Mesendoderm (in vitro differentiated cells): ENCODE measurements around the gene RBM10.

Source experiments
- DNase-seq: peaks from one replicate; pipeline ENCODE4 v3.0.0; 2013
- H2AK5ac ChIP-seq: 2 replicates; pipeline ENCODE4 v1.6.1; 2013; ENCODE audit warnings: low read length, inconsistent platforms
- H2BK120ac ChIP-seq: 2 replicates; pipeline ENCODE4 v1.6.1; 2013; ENCODE audit warnings: low read depth, mild to moderate bottlenecking, low read length, moderate library complexity, mixed read lengths
- H2BK15ac ChIP-seq: replicated peaks from 2 replicates; pipeline ENCODE4 v1.6.1; 2013; ENCODE audit warnings: low read depth, mild to moderate bottlenecking, moderate library complexity
- H2BK5ac ChIP-seq: 2 replicates; pipeline ENCODE4 v1.6.1; 2013; ENCODE audit warnings: low read length, inconsistent platforms
- H3K18ac ChIP-seq: 2 replicates; pipeline ENCODE4 v1.6.1; 2013; ENCODE audit warnings: mild to moderate bottlenecking, low read length, mixed read lengths
- H3K23ac ChIP-seq: one replicate; pipeline ENCODE4 v1.6.1; 2013; ENCODE audit warnings: low read length
- H3K27ac ChIP-seq: 2 replicates; pipeline ENCODE4 v1.5.1; 2013; ENCODE audit warnings: low read depth, mild to moderate bottlenecking, inconsistent platforms, low read length, moderate library complexity
- H3K27me3 ChIP-seq: 2 replicates; pipeline ENCODE4 v1.6.1; 2013; ENCODE audit warnings: low read length, control low read depth, mild to moderate bottlenecking, inconsistent platforms; ENCODE audit not compliant: insufficient read depth, poor library complexity
- H3K36me3 ChIP-seq: 2 replicates; pipeline ENCODE4 v1.6.1; 2013; ENCODE audit warnings: low read length, inconsistent platforms; ENCODE audit not compliant: control insufficient read depth, insufficient read depth
- H3K4ac ChIP-seq: one replicate; pipeline ENCODE4 v1.6.1; 2013; ENCODE audit warnings: low read depth, mild to moderate bottlenecking, low read length, moderate library complexity
- H3K4me1 ChIP-seq: 2 replicates; pipeline ENCODE4 v1.6.1; 2013; ENCODE audit warnings: low read depth, low read length, inconsistent platforms; ENCODE audit not compliant: control insufficient read depth
- H3K4me2 ChIP-seq: 2 replicates; pipeline ENCODE4 v1.6.1; 2013; ENCODE audit warnings: low read length
- H3K4me3 ChIP-seq: 2 replicates; pipeline ENCODE4 v1.5.1; 2013; ENCODE audit warnings: mild to moderate bottlenecking, low read length
- H3K56ac ChIP-seq: one replicate; pipeline ENCODE4 v1.6.1; 2013; ENCODE audit warnings: low read length
- H3K79me1 ChIP-seq: 2 replicates; pipeline ENCODE4 v1.6.1; 2013; ENCODE audit warnings: low read length, inconsistent platforms
- H3K79me2 ChIP-seq: 2 replicates; pipeline ENCODE4 v1.6.1; 2013; ENCODE audit warnings: mild to moderate bottlenecking, low read length; ENCODE audit not compliant: control insufficient read depth, insufficient read depth
- H3K9ac ChIP-seq: 2 replicates; pipeline ENCODE4 v1.6.1; 2013; ENCODE audit warnings: low read length, inconsistent platforms
- H4K5ac ChIP-seq: one replicate; pipeline ENCODE4 v1.6.1; 2013; ENCODE audit warnings: low read length
- H4K8ac ChIP-seq: one replicate; pipeline ENCODE4 v1.6.1; 2013; ENCODE audit warnings: low read depth, mild to moderate bottlenecking, control low read depth, low read length, moderate library complexity
- WGBS: extraction: QIAGEN DNeasy Blood & Tissue Kit; methylation state at CpG from one replicate; pipeline ENCODE4 v1.1.7; 2013; ENCODE audit warnings: low lambda C conversion rate, missing lambda C conversion rate; ENCODE audit not compliant: insufficient coverage; ENCODE audit errors: extremely low coverage; 5-methylcytosine and 5-hydroxymethylcytosine counted together

RBM10 gene

DNA sequence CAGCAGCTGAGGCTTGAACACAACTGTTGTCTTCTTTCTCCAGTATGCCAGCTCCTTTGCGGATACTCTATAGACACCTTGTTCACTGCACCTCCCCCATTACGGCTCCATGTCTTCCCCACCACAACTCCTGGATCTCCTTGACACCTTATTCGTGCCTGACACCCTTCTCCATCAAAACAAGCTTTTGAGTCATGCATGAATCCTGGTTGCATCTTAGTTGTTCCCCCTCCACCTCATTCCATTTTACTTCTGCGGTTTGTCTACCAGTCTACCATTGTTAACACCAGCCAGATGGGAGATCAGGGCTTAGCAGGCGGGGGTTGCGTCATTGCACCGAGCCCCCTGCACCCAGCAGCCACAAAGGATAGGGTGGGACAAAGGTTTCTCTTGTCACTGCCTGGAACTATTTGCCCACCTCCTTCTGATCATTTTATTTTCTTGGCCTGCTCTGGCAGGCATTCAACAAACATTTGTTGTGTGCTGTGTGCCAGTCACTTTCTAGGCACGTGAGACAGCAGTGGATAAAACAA is 71.4 kb downstream of the RBM10 start:
- no peak overlapping the region for H4K8ac ChIP-seq
- H2BK15ac ChIP-seq: no peak overlapping the region
- no peak overlapping the region for H3K4me2 ChIP-seq
- no peak overlapping the region for H3K9ac ChIP-seq
- H4K5ac ChIP-seq: no peak overlapping the region
- peaks cover 2% of the 10 kb centered on the region for H3K79me1 ChIP-seq
- no peak for DNase-seq
- no peaks in the 10 kb centered on the region for H3K27me3 ChIP-seq
- peaks cover 9% of the 10 kb centered on the region for H3K36me3 ChIP-seq
- H2AK5ac ChIP-seq: no peak overlapping the region
- H3K79me2 ChIP-seq: peaks cover 28% of the 10 kb centered on the region
- no peak overlapping the region for H2BK120ac ChIP-seq
- H3K4ac ChIP-seq: no peak overlapping the region
- H3K18ac ChIP-seq: no peak overlapping the region
- H3K4me1 ChIP-seq: peaks cover 1% of the 10 kb centered on the region
- WGBS: no CpG with 5 or more reads among the region's 8 CpGs
- H3K23ac ChIP-seq: no peak overlapping the region
- H3K27ac ChIP-seq: no peak overlapping the region
- no peak overlapping the region for H2BK5ac ChIP-seq
- no peak overlapping the region for H3K56ac ChIP-seq
- H3K4me3 ChIP-seq: no peak overlapping the region

DNA sequence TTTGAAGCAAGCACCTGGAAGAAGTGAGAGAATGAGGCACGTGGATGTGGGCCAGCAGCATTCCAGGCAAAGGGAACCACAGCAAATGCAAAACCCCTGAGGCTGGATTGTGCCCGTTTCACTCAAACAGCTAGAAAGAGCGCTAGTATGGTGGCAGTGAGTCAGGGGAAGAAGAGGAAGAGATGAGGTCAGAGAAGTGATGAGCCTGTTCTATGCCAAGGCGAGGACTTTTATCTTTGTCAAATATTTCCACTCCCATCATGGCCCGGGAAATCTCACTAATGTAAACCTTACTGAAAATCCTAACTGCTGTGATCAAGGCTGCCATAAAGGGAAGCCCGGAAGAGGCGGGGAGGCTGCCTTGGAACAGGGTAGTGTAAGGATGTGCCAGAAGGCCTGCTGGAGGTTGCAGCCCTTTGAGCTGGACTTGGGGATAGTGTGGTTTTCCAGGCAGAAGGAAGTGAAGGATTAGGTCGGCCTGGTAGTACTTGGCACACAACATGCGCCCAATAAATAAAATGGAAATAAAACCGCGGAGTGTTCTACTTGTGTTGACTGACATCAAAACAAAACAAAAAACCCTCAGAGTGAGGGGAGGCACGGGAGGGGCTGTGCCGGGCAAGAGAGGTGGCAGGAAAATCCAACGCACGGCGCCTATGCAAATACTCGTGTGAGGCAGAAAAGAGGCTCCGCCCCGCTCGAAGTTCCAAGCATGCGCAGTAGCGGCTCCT is 72.3 kb downstream of the RBM10 start:
- Histone ChIP-seq H3K9ac (peak overlapping the region; percentile 59), H3K23ac (no peak overlapping the region), H2BK5ac (no peak overlapping the region), H4K5ac (no peak overlapping the region), H3K27me3 (no peaks in the 10 kb centered on the region), H3K18ac (no peak overlapping the region), H3K79me1 (peaks cover 2% of the 10 kb centered on the region), H3K4ac (no peak overlapping the region), H3K27ac (peak overlapping the region; percentile 40), H3K4me1 (peaks cover 1% of the 10 kb centered on the region), H2AK5ac (no peak overlapping the region), H3K4me2 (no peak overlapping the region), H3K4me3 (no peak overlapping the region), H2BK120ac (no peak overlapping the region), H3K56ac (peak overlapping the region; percentile 70), H3K36me3 (peaks cover 9% of the 10 kb centered on the region), H3K79me2 (peaks cover 33% of the 10 kb centered on the region), H4K8ac (no peak overlapping the region), H2BK15ac (no peak overlapping the region)
- no CpG with 5 or more reads among the region's 22 CpGs for WGBS
- peak; percentile 73 for DNase-seq

DNA sequence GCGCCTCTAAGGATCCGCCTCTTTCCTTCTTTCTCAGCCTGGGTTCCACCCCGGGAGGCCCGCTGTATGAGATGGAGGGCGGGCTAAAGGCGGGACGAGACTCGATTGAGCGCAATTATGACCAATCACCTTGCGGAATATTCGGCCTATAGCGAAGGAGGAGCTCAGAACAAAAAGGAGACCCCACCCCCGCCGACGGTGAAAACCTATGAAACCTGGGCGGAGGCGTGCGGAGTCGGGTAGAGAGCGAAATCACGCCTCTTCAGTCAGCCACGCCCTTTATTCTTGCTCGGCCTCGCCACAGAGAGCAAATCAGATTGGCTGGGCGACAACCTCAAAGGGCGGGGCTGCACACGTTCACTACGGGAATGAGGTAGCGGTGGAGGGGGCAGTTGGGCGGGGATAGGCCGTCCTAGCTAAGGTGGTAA is 72.8 kb downstream of the RBM10 start:
- H4K8ac ChIP-seq: no peak overlapping the region
- H2BK5ac ChIP-seq: no peak overlapping the region
- peak overlapping the region; percentile 73 for H3K4me3 ChIP-seq
- peaks cover 2% of the 10 kb centered on the region for H3K79me1 ChIP-seq
- no peak overlapping the region for H4K5ac ChIP-seq
- H3K56ac ChIP-seq: peak overlapping the region; percentile 92
- H2AK5ac ChIP-seq: no peak overlapping the region
- peaks cover 1% of the 10 kb centered on the region for H3K4me1 ChIP-seq
- no peak overlapping the region for H2BK15ac ChIP-seq
- H3K18ac ChIP-seq: no peak overlapping the region
- H2BK120ac ChIP-seq: no peak overlapping the region
- H3K79me2 ChIP-seq: peaks cover 33% of the 10 kb centered on the region
- DNase-seq: peak; percentile 99
- peak overlapping the region; percentile 54 for H3K4me2 ChIP-seq
- H3K23ac ChIP-seq: no peak overlapping the region
- no peaks in the 10 kb centered on the region for H3K27me3 ChIP-seq
- H3K4ac ChIP-seq: no peak overlapping the region
- H3K27ac ChIP-seq: peak overlapping the region; percentile 89
- H3K9ac ChIP-seq: peak overlapping the region; percentile 89
- H3K36me3 ChIP-seq: peaks cover 5% of the 10 kb centered on the region
- no CpG with 5 or more reads among the region's 31 CpGs for WGBS

DNA sequence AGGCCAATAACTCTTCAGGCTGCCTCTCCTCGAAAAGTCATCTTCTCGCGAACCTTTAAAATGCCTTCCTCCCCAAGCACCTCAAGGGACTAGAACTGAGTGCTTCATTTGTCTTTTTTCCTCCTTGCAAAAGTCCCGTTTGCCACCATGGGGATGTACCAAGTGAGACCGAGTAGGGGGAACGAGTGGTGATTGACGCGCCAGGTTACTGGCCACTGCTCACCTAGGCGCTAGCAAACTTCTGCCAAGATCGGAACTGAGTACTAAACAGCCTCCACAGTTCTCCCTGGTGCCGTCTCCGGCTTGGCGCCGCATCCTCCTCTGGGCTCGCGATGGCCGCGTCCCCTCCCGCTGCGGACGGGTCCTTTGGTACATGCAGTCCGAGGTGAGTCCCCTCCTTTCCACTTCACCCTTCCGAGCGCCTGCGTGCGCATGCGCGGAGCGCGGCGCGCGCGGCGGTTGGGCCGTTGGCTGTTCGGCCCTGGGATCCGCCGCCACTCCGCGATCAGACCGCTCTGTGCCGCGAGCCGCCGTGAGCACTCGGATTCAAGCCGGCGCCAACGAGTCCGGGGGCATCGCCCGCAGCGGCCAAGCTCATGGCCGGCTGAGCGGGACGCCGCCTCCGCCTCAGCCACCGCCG is 73.4 kb downstream of the RBM10 start, which contains the start of gene CDK16:
Gene CDK16, plus strand, starts transcription at position 402 of the 640 bp plus-strand sequence. CDS start 4,877 bp downstream, outside the sequence.
- peak within 1 kb of the TSS; percentile 95 for H3K18ac ChIP-seq
- peaks cover 3% of the 10 kb centered on the region for H3K36me3 ChIP-seq
- no peaks in the 10 kb centered on the region for H3K27me3 ChIP-seq
- no peak within 1 kb of the TSS for H2AK5ac ChIP-seq
- peak within 1 kb of the TSS; percentile 73 for H3K4me3 ChIP-seq
- H3K27ac ChIP-seq: peak within 1 kb of the TSS; percentile 89
- H3K4ac ChIP-seq: peak within 1 kb of the TSS; percentile 93
- DNase-seq: peak; percentile 82
- peak within 1 kb of the TSS; percentile 55 for H2BK5ac ChIP-seq
- no peak within 1 kb of the TSS for H4K8ac ChIP-seq
- no peak within 1 kb of the TSS for H4K5ac ChIP-seq
- H3K23ac ChIP-seq: no peak within 1 kb of the TSS
- peaks cover 1% of the 10 kb centered on the region for H3K4me1 ChIP-seq
- WGBS: no CpG with 5 or more reads among the region's 61 CpGs
- H3K56ac ChIP-seq: peak within 1 kb of the TSS; percentile 92
- peaks cover 2% of the 10 kb centered on the region for H3K79me1 ChIP-seq
- H3K9ac ChIP-seq: peak within 1 kb of the TSS; percentile 91
- peaks cover 33% of the 10 kb centered on the region for H3K79me2 ChIP-seq
- no peak within 1 kb of the TSS for H2BK120ac ChIP-seq
- H2BK15ac ChIP-seq: no peak within 1 kb of the TSS
- peak within 1 kb of the TSS; percentile 81 for H3K4me2 ChIP-seq

DNA sequence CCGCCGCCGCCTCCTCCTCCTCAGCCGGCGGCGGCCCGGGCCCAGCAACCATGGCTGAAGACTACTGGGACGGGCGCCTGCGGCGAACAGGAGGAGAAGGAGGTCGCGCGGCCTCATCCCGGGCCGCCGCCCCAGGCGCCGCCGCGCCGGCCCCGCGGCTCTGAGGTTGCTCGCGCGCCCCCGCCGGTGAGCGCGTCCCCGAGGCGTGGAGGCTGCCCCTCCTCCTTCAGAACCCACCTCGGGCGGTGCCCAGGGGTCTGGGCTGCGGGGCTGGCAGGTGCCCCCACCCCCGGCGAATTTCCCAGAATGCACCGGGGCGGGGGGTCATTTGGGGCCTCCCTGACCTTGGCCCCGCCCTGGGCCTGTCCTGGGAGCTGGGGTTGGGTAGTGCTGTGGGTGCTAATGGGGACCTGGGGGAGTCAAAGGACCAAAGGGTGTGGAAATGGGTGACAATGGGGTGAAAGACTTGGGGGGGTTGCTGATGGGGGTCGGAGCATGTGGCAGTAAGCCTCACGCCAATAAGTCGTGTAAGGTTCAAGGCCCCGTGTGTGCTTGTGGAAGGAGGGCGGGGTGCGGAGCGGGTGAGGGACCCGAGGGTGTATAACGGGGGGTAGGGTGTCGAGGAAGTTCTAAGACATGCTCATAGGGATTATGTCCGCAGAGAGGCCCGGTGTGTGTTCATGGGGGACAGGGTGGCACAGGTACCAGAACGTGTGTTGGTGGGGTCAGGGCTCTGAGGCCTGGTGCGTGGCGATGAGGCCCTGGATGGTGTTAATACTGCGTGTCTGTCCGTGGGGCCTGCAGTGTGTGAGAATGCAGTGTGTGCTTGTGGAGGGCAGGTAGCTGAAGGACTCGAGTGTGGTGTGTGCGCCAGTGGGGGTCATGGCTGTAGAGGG is 74.1 kb downstream of the RBM10 start:
- Histone ChIP-seq H2BK120ac (no peak overlapping the region), H3K4me3 (peak overlapping the region; percentile 68), H4K5ac (no peak overlapping the region), H3K9ac (peak overlapping the region; percentile 91), H3K4ac (peak overlapping the region; percentile 93), H3K27me3 (no peaks in the 10 kb centered on the region), H3K4me2 (peak overlapping the region; percentile 81), H2AK5ac (no peak overlapping the region), H3K79me2 (peaks cover 33% of the 10 kb centered on the region), H3K23ac (no peak overlapping the region), H3K56ac (peak overlapping the region; percentile 92), H3K18ac (peak overlapping the region; percentile 95), H4K8ac (no peak overlapping the region), H3K36me3 (peaks cover 3% of the 10 kb centered on the region), H2BK15ac (no peak overlapping the region), H3K79me1 (peaks cover 2% of the 10 kb centered on the region), H3K4me1 (peaks cover 1% of the 10 kb centered on the region), H2BK5ac (peak overlapping the region; percentile 55), H3K27ac (peak overlapping the region; percentile 89)
- peak; percentile 34 for DNase-seq
- no CpG with 5 or more reads among the region's 60 CpGs for WGBS
